ENCODE data around the gene POLG2. TPM values are rescaled to one million over a fixed set of nuclear protein-coding genes. Genes with fewer than 3 reads are reported as not detected.

Gene POLG2
- polyA plus RNA-seq, 2 of the 4 experiments (the other 2 are of a cell fraction), result 26.3 to 31.3 TPM

- Histone ChIP-seq H3K4me1 (peaks cover 7% of the 10 kb centered on the region; the same call in 1 of the 3 replicates), H3K27ac (no peak overlapping the region), H3K4me3 (no peak overlapping the region), H3K4me2 (no peak overlapping the region), H3K9me3 (no peaks in the 10 kb centered on the region)
- whole genome bisulfite sequencing (ENCODE audit: missing lambda C conversion rate), result 88% methylated on average over 2 of the region's 2 CpGs
- ChIA-PET POLR2A (no interaction called here), CTCF (interaction anchor here (0.5 to 12.8 kb wide), 5 partner anchors 64 to 801 kb away, joined by 3 to 300 read pairs (median 4); no protein-coding TSS in a partner anchor)
- FAIRE-seq (no peak), ATAC-seq (no peak), DNase-seq (ENCODE audit: low read depth in 1 of 2, low spot score in 1 of 2) (no peak)
- TF ChIP-seq POLR2AphosphoS2 (conservative IDR thresholded peaks at IDR 0.05; ENCODE audit: low read length) (no peak), CHD2 (IDR thresholded peaks at IDR 0.05; ENCODE audit: low read length, partially characterized antibody) (no peak), EHMT2 (IDR thresholded peaks at IDR 0.05; ENCODE audit: low read depth) (no peak), HDAC2 (IDR thresholded peaks at IDR 0.05) (no peak), SREBF2 (IDR thresholded peaks at IDR 0.05) (no peak), JUN (IDR thresholded peaks at IDR 0.05) (no peak), FOSL2 (IDR thresholded peaks at IDR 0.05) (no peak), FOSL2 (CRISPR knock-in tag; IDR thresholded peaks at IDR 0.05) (no peak), HMGXB4 (CRISPR knock-in tag; IDR thresholded peaks at IDR 0.05; ENCODE audit: borderline replicate concordance) (no peak), ZC3H11A (IDR thresholded peaks at IDR 0.05) (no peak), RCOR1 (IDR thresholded peaks at IDR 0.05; ENCODE audit: low read depth, low read length) (no peak), CBX2 (IDR thresholded peaks at IDR 0.05; ENCODE audit: borderline replicate concordance, low read depth) (no peak)
Observed at GRCh38 chr17:64488301-64488700, 8.6 kb downstream of the POLG2 start.

GRCh38 chr17:64484380-64484779 is 12.5 kb downstream of the POLG2 start:
- DNase-seq (ENCODE audit: low read depth in 1 of 2, low spot score in 1 of 2) (no peak), FAIRE-seq (no peak), ATAC-seq (no peak)
- Histone ChIP-seq H3K27ac (no peak overlapping the region), H3K4me3 (no peak overlapping the region), H3K9me3 (no peaks in the 10 kb centered on the region), H3K4me1 (no peaks in the 10 kb centered on the region), H3K4me2 (no peak overlapping the region)
- CTCF ChIA-PET, result interaction anchor here (0.6 to 14.0 kb wide), 10 partner anchors 8 to 177 kb away, joined by 3 to 146 read pairs (median 5); partner anchors contain the start of genes CEP95, DDX5 and POLG2
- POLR2A ChIA-PET, result interaction anchor here (1.6 kb wide), 1 partner anchor 22 kb away, joined by 3 read pairs; the partner anchor contains the start of gene CEP95
- 93% methylated on average over 3 of the region's 3 CpGs for WGBS (ENCODE audit: missing lambda C conversion rate)
- TF ChIP-seq RCOR1 (IDR thresholded peaks at IDR 0.05; ENCODE audit: low read depth, low read length) (no peak), HES2 (IDR thresholded peaks at IDR 0.05) (no peak), MAZ (IDR thresholded peaks at IDR 0.05; ENCODE audit: borderline replicate concordance, low read depth, low read length) (no peak), MYC (IDR thresholded peaks at IDR 0.05; ENCODE audit: borderline replicate concordance, low read length) (no peak), EHF (CRISPR knock-in tag; IDR thresholded peaks at IDR 0.05) (no peak), MAFK (IDR thresholded peaks at IDR 0.05; ENCODE audit: partially characterized antibody) (no peak), FOSB (CRISPR knock-in tag; IDR thresholded peaks at IDR 0.05) (no peak), EHMT2 (IDR thresholded peaks at IDR 0.05; ENCODE audit: low read depth) (no peak), POLR2A (IDR thresholded peaks at IDR 0.05; ENCODE audit: low read length) (no peak), CHD2 (IDR thresholded peaks at IDR 0.05; ENCODE audit: low read length, partially characterized antibody) (no peak), KDM5A (IDR thresholded peaks at IDR 0.05) (no peak), PHF8 (IDR thresholded peaks at IDR 0.05; ENCODE audit: borderline replicate concordance, low read depth) (no peak)
- TF ChIP-seq, protein P1, sequence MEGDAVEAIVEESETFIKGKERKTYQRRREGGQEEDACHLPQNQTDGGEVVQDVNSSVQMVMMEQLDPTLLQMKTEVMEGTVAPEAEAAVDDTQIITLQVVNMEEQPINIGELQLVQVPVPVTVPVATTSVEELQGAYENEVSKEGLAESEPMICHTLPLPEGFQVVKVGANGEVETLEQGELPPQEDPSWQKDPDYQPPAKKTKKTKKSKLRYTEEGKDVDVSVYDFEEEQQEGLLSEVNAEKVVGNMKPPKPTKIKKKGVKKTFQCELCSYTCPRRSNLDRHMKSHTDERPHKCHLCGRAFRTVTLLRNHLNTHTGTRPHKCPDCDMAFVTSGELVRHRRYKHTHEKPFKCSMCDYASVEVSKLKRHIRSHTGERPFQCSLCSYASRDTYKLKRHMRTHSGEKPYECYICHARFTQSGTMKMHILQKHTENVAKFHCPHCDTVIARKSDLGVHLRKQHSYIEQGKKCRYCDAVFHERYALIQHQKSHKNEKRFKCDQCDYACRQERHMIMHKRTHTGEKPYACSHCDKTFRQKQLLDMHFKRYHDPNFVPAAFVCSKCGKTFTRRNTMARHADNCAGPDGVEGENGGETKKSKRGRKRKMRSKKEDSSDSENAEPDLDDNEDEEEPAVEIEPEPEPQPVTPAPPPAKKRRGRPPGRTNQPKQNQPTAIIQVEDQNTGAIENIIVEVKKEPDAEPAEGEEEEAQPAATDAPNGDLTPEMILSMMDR (IDR thresholded peaks at IDR 0.05), result no peak
- TF ChIP-seq, protein P2, sequence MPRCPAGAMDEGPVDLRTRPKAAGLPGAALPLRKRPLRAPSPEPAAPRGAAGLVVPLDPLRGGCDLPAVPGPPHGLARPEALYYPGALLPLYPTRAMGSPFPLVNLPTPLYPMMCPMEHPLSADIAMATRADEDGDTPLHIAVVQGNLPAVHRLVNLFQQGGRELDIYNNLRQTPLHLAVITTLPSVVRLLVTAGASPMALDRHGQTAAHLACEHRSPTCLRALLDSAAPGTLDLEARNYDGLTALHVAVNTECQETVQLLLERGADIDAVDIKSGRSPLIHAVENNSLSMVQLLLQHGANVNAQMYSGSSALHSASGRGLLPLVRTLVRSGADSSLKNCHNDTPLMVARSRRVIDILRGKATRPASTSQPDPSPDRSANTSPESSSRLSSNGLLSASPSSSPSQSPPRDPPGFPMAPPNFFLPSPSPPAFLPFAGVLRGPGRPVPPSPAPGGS (IDR thresholded peaks at IDR 0.05), result no peak
- TF ChIP-seq, protein P3, sequence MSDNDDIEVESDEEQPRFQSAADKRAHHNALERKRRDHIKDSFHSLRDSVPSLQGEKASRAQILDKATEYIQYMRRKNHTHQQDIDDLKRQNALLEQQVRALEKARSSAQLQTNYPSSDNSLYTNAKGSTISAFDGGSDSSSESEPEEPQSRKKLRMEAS (IDR thresholded peaks at IDR 0.05), result no peak
